ENCODE measurements around the gene EMD. TPM values are rescaled to one million over a fixed set of nuclear protein-coding genes. Genes with fewer than 3 reads are reported as not detected.

Gene EMD
- total RNA-seq, 3 donors from 2014 or later (not counting 1 experiment from before 2014, with no cell fraction given): 141 to 175 (median 152) TPM

DNA sequence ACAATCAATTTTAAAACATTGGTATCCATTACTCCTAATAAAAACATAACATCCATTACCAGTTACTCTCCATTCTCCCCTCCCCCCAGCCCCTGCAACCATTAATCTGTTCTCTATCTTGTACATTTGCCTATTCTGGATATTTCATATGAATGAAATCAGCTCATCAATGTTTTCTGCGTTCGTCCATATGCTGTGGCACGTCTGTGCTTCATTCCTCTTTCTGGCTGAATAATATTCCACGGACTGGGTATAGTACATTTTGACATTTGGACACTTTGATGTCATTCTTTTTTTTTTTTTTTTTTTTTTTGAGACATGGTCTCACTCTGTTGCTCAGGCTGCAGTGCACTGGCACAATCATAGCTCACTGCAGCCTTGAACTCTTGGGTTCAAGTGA is 24.8 kb downstream of the EMD start:
- Histone ChIP-seq H3K4me1 (ENCODE audit: control insufficient read depth, insufficient read depth, low read length) (peaks cover 20% of the 10 kb centered on the region), H3K27ac (ENCODE audit: low read length) (no peak overlapping the region), H3K4me3 (ENCODE audit: low read length) (no peak overlapping the region), H3K36me3 (ENCODE audit: control insufficient read depth, insufficient read depth, low read length) (peaks cover 25% of the 10 kb centered on the region), H3K9me3 (ENCODE audit: control insufficient read depth, insufficient read depth, low read length) (no peaks in the 10 kb centered on the region), H3K27me3 (ENCODE audit: control insufficient read depth, insufficient read depth, low read length) (no peaks in the 10 kb centered on the region)
- 100% methylated on average over 3 of the region's 4 CpGs for WGBS (ENCODE audit: insufficient coverage)
- ATAC-seq (no peak), DNase-seq (no peak)
- Mint-ChIP-seq H3K4me3 (no peak overlapping the region), H3K4me1 (peaks cover 3 to 16% of the 10 kb centered on the region in 2 donors), H3K27me3 (ENCODE audit: low read depth in 2 of 2) (no peaks in the 10 kb centered on the region), H3K27ac (no peak overlapping the region), H3K36me3 (no peaks in the 10 kb centered on the region), H3K9me3 (no peaks in the 10 kb centered on the region)
- intact Hi-C loops (cut with micrococcal nuclease): no loop called here
- TF ChIP-seq CTCF (IDR thresholded peaks at IDR 0.05): no peak

DNA sequence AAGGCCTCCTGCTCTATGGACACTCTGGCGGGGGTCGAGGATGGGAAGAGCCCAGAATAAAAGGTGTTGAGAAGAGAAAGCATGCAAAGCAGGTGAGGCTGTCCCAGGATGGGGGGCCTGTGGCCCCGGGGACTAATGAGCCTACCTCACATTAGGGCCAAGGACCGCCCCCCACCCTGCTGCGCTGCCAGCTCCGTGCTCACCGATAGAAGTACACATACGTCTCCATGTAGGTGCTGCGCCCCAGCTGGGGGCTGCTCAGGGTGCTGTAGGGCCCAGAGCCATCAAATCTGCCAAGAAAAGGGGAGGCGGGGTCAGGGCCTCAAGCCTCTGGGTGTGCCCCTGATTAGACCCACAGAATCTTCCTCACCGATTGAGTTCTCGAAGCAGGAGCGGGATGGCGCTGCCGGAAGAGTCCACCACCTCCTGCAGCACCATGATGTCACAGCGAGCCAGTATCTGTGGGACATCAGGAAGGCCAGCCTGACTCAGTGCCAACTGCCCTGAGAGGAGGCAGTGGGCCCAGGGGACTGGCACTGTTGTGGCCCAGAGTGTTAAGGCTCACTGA is 25.6 kb downstream of the EMD start:
- H3K4me3 ChIP-seq (ENCODE audit: low read length): no peak overlapping the region
- 90% methylated on average over 16 of the region's 16 CpGs for WGBS (ENCODE audit: insufficient coverage)
- H3K27ac ChIP-seq (ENCODE audit: low read length): no peak overlapping the region
- Mint-ChIP-seq H3K27ac (no peak overlapping the region), H3K36me3 (no peaks in the 10 kb centered on the region), H3K4me3 (no peak overlapping the region), H3K4me1 (peaks cover 0 to 16% of the 10 kb centered on the region in 2 donors), H3K27me3 (ENCODE audit: low read depth in 2 of 2) (no peaks in the 10 kb centered on the region), H3K9me3 (no peaks in the 10 kb centered on the region)
- peaks cover 21% of the 10 kb centered on the region for H3K4me1 ChIP-seq (ENCODE audit: control insufficient read depth, insufficient read depth, low read length)
- H3K36me3 ChIP-seq (ENCODE audit: control insufficient read depth, insufficient read depth, low read length): peaks cover 18% of the 10 kb centered on the region
- intact Hi-C loops (cut with micrococcal nuclease): no loop called here
- DNase-seq: no peak
- no peak for ATAC-seq
- no peaks in the 10 kb centered on the region for H3K9me3 ChIP-seq (ENCODE audit: control insufficient read depth, insufficient read depth, low read length)
- no peaks in the 10 kb centered on the region for H3K27me3 ChIP-seq (ENCODE audit: control insufficient read depth, insufficient read depth, low read length)
- TF ChIP-seq CTCF (IDR thresholded peaks at IDR 0.05): no peak

DNA sequence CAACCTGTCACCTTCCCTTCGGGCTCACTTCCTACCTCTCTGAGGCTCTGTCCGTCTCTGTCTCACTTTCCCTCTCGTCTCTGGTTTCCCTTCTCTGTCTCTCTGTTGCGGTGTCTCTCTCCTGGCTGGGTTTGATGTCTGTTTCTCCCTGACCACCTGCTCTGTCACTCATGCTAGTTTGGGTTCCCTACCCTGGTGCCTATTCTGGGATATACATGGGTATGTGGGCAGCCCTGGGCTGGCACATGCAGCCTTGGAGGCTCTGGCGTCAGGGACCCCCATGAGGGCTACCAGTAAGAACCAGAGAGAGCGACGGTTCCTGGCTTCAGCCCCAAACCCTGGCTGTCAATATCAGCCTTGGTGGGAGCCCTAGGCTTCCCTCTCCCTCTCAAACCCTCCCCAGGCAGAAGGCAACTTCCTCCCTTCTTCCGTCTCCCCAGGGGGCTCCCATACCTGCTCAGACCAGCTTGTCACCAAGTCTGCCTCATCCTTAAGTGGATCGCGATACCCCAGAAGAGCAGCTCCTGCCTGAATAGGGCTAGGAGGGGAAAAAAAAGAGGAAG is 29.6 kb downstream of the EMD start:
- H3K4me1 ChIP-seq (ENCODE audit: control insufficient read depth, insufficient read depth, low read length): peaks cover 32% of the 10 kb centered on the region
- H3K27me3 Mint-ChIP-seq (ENCODE audit: low read depth in 2 of 2): peaks cover 0 to 6% of the 10 kb centered on the region in 2 donors
- no peaks in the 10 kb centered on the region for H3K36me3 ChIP-seq (ENCODE audit: control insufficient read depth, insufficient read depth, low read length)
- no peak for TF ChIP-seq CTCF (IDR thresholded peaks at IDR 0.05)
- no peaks in the 10 kb centered on the region for H3K9me3 Mint-ChIP-seq
- H3K27me3 ChIP-seq (ENCODE audit: control insufficient read depth, insufficient read depth, low read length): no peaks in the 10 kb centered on the region
- H3K27ac ChIP-seq (ENCODE audit: low read length): peak overlapping the region; percentile 73
- DNase-seq (peak in 1 of 2 donors; percentile 2), ATAC-seq (peak in 2 of 3 donors; percentile 2 to 11)
- no peaks in the 10 kb centered on the region for H3K36me3 Mint-ChIP-seq
- H3K4me1 Mint-ChIP-seq: peaks cover 5 to 26% of the 10 kb centered on the region in 2 donors
- peak overlapping the region; percentile 74 to 90 for H3K27ac Mint-ChIP-seq
- no peaks in the 10 kb centered on the region for H3K9me3 ChIP-seq (ENCODE audit: control insufficient read depth, insufficient read depth, low read length)
- intact Hi-C loops (cut with micrococcal nuclease): no loop called here
- H3K4me3 Mint-ChIP-seq: peak overlapping the region; percentile 74
- 29% methylated on average over 10 of the region's 10 CpGs for WGBS (ENCODE audit: insufficient coverage)
- peak overlapping the region; percentile 31 for H3K4me3 ChIP-seq (ENCODE audit: low read length)

Data from natural killer cell (primary cell).